GM10248 (cell line): ENCODE measurements around the gene RRP9.
"Not testable (repeated sequence)": the region's sequence is repeated elsewhere in the genome, so short reads cannot be mapped to it uniquely, and the experiment has no call there.

Source experiments
- CTCF ChIA-PET: fragments of 300-600 bp; sonication (Branson Sonifier 250); formaldehyde crosslinking; extraction: SDS; loops from one replicate; lab custom pipeline; 2021; ENCODE audit warnings: antibody characterized with exemption; lab: Yijun Ruan, JAX
- POLR2A ChIA-PET: fragments of 350-650 bp; sonication (Branson Sonifier 250); formaldehyde crosslinking; extraction: SDS; loops from one replicate; lab custom pipeline; 2020; ENCODE audit warnings: antibody characterized with exemption; lab: Yijun Ruan, JAX
- DNase-seq: peaks from one replicate; pipeline ENCODE4 v3.0.0; 2012; ENCODE audit errors: extremely low spot score
- TF ChIP-seq, protein P1 (sequence below): IDR thresholded peaks from 2 replicates; pipeline ENCODE4 v1.5.1; 2012; ENCODE audit warnings: mild to moderate bottlenecking, low read depth; ENCODE audit errors: extremely low read depth, missing control alignments, control extremely low read depth

Gene RRP9, protein sequence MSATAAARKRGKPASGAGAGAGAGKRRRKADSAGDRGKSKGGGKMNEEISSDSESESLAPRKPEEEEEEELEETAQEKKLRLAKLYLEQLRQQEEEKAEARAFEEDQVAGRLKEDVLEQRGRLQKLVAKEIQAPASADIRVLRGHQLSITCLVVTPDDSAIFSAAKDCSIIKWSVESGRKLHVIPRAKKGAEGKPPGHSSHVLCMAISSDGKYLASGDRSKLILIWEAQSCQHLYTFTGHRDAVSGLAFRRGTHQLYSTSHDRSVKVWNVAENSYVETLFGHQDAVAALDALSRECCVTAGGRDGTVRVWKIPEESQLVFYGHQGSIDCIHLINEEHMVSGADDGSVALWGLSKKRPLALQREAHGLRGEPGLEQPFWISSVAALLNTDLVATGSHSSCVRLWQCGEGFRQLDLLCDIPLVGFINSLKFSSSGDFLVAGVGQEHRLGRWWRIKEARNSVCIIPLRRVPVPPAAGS

DNA sequence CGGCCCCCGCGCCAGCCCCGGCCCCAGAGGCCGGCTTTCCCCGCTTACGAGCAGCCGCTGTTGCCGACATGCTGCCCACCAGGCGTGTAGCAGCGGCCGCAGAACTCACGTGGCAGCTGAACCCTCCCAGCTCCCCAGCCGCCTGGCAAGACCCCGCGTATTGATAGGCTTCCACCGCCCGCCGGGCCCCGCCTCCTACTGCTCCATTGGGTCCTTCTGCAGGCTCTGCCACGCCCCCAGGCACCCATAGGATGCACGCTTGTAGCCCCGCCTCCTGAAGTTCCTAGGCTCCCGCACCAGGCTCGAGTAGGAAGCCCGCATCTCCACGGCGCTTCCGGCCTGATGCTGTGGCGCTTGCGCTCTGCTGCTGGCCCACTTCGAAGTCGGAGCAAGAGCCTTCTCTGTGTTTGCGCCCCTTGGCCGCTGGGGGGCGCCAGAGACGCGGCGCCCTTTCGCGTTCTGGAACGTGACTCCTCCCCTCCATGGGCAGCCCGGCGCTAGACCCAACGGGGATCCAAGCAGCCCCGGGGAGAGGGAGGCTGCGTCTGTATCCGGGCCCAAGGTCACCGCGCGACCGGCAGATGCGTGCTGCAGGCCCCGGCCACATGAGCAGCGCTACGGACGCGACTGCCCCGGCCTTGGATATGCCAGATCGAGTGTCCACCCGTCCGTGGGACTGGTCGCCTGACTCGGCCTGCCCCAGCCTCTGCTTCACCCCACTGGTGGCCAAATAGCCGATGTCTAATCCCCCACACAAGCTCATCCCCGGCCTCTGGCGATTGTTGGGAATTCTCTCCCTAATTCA lies at the start of gene RRP9, which contains the start of gene PARP3:
Gene RRP9, minus strand, starts transcription at position 107 of the 805 bp plus-strand sequence. Its CDS starts 37 bp downstream, at position 70.
Gene PARP3, plus strand, starts transcription at position 566 of the 805 bp plus-strand sequence. CDS start 993 bp downstream, outside the sequence.
- TF ChIP-seq, protein P1, sequence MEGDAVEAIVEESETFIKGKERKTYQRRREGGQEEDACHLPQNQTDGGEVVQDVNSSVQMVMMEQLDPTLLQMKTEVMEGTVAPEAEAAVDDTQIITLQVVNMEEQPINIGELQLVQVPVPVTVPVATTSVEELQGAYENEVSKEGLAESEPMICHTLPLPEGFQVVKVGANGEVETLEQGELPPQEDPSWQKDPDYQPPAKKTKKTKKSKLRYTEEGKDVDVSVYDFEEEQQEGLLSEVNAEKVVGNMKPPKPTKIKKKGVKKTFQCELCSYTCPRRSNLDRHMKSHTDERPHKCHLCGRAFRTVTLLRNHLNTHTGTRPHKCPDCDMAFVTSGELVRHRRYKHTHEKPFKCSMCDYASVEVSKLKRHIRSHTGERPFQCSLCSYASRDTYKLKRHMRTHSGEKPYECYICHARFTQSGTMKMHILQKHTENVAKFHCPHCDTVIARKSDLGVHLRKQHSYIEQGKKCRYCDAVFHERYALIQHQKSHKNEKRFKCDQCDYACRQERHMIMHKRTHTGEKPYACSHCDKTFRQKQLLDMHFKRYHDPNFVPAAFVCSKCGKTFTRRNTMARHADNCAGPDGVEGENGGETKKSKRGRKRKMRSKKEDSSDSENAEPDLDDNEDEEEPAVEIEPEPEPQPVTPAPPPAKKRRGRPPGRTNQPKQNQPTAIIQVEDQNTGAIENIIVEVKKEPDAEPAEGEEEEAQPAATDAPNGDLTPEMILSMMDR: peak; percentile 99
- ChIA-PET CTCF (interaction anchor here (0.5 to 3.0 kb wide), 43 partner anchors 10 to 553 kb away, joined by 3 to 42 read pairs (median 4); partner anchors contain the start of genes ABHD14A, ABHD14B, ACY1 and DUSP7), POLR2A (interaction anchor here (0.8 to 1.1 kb wide), 2 partner anchors 9 to 50 kb away, joined by 3 to 4 read pairs; no protein-coding TSS in a partner anchor)
- DNase-seq: peak; percentile 100

DNA sequence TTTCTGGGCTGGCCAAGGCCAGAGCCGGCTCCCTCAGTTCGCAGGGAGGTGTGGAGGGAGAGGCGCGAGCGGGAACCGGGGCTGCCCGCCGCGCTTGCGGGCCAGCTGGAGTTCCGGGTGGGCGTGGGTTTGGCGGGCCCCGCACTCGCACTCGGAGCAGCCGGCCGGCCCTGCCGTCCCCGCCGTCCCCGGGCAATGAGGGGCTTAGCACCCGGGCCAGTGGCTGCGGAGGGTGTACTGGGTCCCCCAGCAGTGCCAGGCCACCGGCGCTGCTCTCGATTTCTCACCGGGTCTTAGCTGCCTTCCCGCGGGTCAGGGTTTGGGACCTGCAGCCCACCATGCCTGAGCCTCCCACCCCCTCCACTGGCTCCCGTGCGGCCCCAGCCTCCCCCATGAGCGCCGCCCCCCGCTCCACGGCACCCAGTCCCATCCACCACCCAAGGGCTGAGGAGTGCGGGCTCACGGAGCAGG lies 48.8 kb upstream of the RRP9 start:
- CTCF ChIA-PET: interaction anchor here (3.2 to 3.3 kb wide), 2 partner anchors 12 to 49 kb away, joined by 12 to 22 read pairs; partner anchors contain the start of genes PARP3 and RRP9
- not testable (repeated sequence) for DNase-seq
- POLR2A ChIA-PET: interaction anchor here (0.7 to 0.9 kb wide), 3 partner anchors 8 to 68 kb away, joined by 3 to 4 read pairs (median 3); no protein-coding TSS in a partner anchor

GRCh38 chr3:51988286-51989146 lies 46.8 kb upstream of the RRP9 start:
- DNase-seq: no peak
- ChIA-PET POLR2A (no interaction called here), CTCF (no interaction called here)
- TF ChIP-seq, protein P1: no peak

GRCh38 chr3:51987568-51987967 lies 45.9 kb upstream of the RRP9 start:
- ChIA-PET CTCF (interaction anchor here (1.7 to 2.4 kb wide), 2 partner anchors 13 to 14 kb away, joined by 9 read pairs; partner anchors contain the start of gene ABHD14B), POLR2A (interaction anchor here (0.9 to 1.8 kb wide), 2 partner anchors 8 to 11 kb away, joined by 4 to 6 read pairs; partner anchors contain the start of gene RPL29)
- no peak for DNase-seq
- TF ChIP-seq, protein P1: no peak

DNA sequence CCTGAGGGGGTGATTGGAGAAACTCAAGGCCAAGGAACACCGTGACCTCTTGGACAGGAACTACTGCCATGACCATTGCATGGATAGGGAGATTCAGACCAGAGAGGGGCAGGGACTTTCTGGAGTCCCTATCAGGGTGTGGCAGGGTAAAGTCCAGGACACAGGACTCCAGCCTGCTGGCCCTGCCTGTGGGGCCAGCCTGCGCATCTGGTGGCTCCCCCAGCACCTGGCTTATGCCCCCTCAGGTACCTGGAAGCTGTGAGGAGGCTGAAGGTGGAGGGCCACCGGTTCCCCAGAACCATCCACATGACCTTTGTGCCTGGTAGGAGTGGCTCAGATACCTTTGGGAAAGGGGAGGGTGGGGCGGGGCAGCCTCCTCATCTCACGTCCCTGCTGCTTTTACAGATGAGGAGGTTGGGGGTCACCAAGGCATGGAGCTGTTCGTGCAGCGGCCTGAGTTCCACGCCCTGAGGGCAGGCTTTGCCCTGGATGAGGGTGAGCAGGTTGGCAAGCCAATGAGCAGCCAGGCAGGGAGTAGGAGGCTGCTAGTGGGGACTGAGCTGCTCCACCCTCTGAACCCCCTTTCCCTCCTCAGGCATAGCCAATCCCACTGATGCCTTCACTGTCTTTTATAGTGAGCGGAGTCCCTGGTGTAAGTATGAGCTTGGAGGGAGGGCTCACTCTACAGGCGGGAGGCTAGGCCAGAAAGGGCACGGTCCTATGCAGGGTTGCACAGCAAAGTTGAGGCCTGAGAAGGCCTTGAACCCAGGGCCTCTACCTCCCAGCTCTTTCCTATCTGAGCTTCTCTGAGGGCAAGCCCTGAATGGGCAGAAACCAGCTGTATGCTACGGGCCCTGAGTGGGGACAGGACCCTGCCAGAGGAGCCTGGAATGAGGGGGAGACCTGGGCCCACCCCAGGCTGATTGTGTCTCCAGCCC lies 44.6 kb upstream of the RRP9 start:
- ChIA-PET CTCF (interaction anchor here (1.7 to 2.4 kb wide), 2 partner anchors 13 to 15 kb away, joined by 9 read pairs; partner anchors contain the start of gene ABHD14B), POLR2A (interaction anchor here (0.9 to 1.8 kb wide), 2 partner anchors 10 kb away, joined by 4 to 6 read pairs; partner anchors contain the start of gene RPL29)
- TF ChIP-seq, protein P1: no peak
- DNase-seq: no peak
